HL-60/S4 treated with retinoic acid at 250 ng/mL for 4 days and 3 days (cell line): ENCODE measurements around the gene SEPTIN11.

ENCODE experiments used
- in situ Hi-C: fragments of 300-500 bp; cut with MboI; formaldehyde crosslinking; loops from 2 replicates; pipeline ENCODE4 v1.7.0; 2022; ENCODE audit warnings: low sequenced_read_pairs

SEPTIN11 gene

GRCh38 chr4:76977736-76978350 is 28.3 kb downstream of the SEPTIN11 start:
- in situ Hi-C loops, result no loop called here

GRCh38 chr4:76979236-76979635 is 29.7 kb downstream of the SEPTIN11 start:
- in situ Hi-C loops, result no loop called here

GRCh38 chr4:76980261-76980660 is 30.7 kb downstream of the SEPTIN11 start:
- in situ Hi-C loops, result no loop called here

GRCh38 chr4:76981644-76982043 is 32.1 kb downstream of the SEPTIN11 start:
- in situ Hi-C loops, result no loop called here

- in situ Hi-C loops, result no loop called here
Observed at GRCh38 chr4:76982638-76983584, 33.4 kb downstream of the SEPTIN11 start.

- in situ Hi-C loops, result no loop called here
Observed at GRCh38 chr4:76984127-76984526, 34.6 kb downstream of the SEPTIN11 start.

- in situ Hi-C loops, result no loop called here
Observed at GRCh38 chr4:76984788-76985211, 35.2 kb downstream of the SEPTIN11 start.

- in situ Hi-C loops, result no loop called here
Observed at GRCh38 chr4:76987153-76987591, 37.6 kb downstream of the SEPTIN11 start.

- in situ Hi-C loops, result no loop called here
Observed at GRCh38 chr4:76987685-76988084, 38.1 kb downstream of the SEPTIN11 start.

- in situ Hi-C loops, result no loop called here
Observed at GRCh38 chr4:76989391-76990061, 40.0 kb downstream of the SEPTIN11 start.

- in situ Hi-C loops, result no loop called here
Observed at GRCh38 chr4:76990288-76991080, 40.9 kb downstream of the SEPTIN11 start.

GRCh38 chr4:76991161-76991660 is 41.7 kb downstream of the SEPTIN11 start:
- in situ Hi-C loops, result no loop called here

GRCh38 chr4:76993787-76994641 is 44.5 kb downstream of the SEPTIN11 start:
- in situ Hi-C loops, result no loop called here

GRCh38 chr4:76995776-76996175 is 46.2 kb downstream of the SEPTIN11 start:
- in situ Hi-C loops, result no loop called here

GRCh38 chr4:76996445-76996844 is 46.9 kb downstream of the SEPTIN11 start:
- in situ Hi-C loops, result no loop called here

- in situ Hi-C loops, result no loop called here
Observed at GRCh38 chr4:76997077-76997476, 47.5 kb downstream of the SEPTIN11 start.

- in situ Hi-C loops, result no loop called here
Observed at GRCh38 chr4:76997532-76997931, 48.0 kb downstream of the SEPTIN11 start.

GRCh38 chr4:76998251-76998901 is 48.8 kb downstream of the SEPTIN11 start:
- in situ Hi-C loops, result no loop called here
